Gastroesophageal sphincter (tissue), 4 donors: ENCODE data around the gene CHRND. TPM values are rescaled to one million over a fixed set of nuclear protein-coding genes. Genes with fewer than 3 reads are reported as not detected.

Experiments
- ATAC-seq: fragments of 150-250 bp; one replicate; pipeline ENCODE4 v1.9.1; 2016; ENCODE audit warnings: mild to moderate bottlenecking, moderate library complexity
- H3K27ac ChIP-seq, 4 donors: fragments of 200-600 bp; sonication (generic) in 3 of 4; 1 replicate in 3 of 4; 2 replicates in 1 of 4; pipeline ENCODE4 v1.5.1; 2016 to 2019
- H3K27me3 ChIP-seq: fragments of 200-600 bp; sonication (generic); one replicate; pipeline ENCODE4 v1.5.1; 2019
- H3K36me3 ChIP-seq, 2 donors: fragments of 200-600 bp; sonication (generic); one replicate each; pipeline ENCODE4 v1.5.1; 2019; ENCODE audit warnings: control low read depth in 1 of 2
- H3K4me1 ChIP-seq, 3 donors: fragments of 200-600 bp; sonication (generic); 1 replicate in 2 of 3; 2 replicates in 1 of 3; pipeline ENCODE4 v1.5.1; 2016 to 2019; ENCODE audit warnings: control low read depth in 2 of 3
- H3K4me3 ChIP-seq, 2 donors: fragments of 200-600 bp; sonication (generic); one replicate each; pipeline ENCODE4 v1.5.1; 2019; ENCODE audit warnings: mild to moderate bottlenecking in 1 of 2, moderate library complexity in 1 of 2
- H3K9me3 ChIP-seq, 3 donors: fragments of 200-600 bp; sonication (generic); one replicate each; pipeline ENCODE4 v1.5.1; 2017 to 2019; ENCODE audit warnings: control low read depth in 2 of 3
- CTCF ChIP-seq, 4 experiments: fragments of 200-600 bp in 2 of 4; fragments of 450-650 bp in 2 of 4; sonication (generic) in 1 of 4; IDR thresholded peaks; one replicate each; pipeline ENCODE4 v1.5.1; 2017 to 2019; ENCODE audit warnings: antibody characterized with exemption in 4 of 4, mild to moderate bottlenecking in 2 of 4, moderate library complexity in 2 of 4
- EP300 ChIP-seq: sonication (generic); formaldehyde crosslinking; IDR thresholded peaks from one replicate; pipeline ENCODE4 v1.6.1; 2017; ENCODE audit warnings: antibody characterized with exemption, mild to moderate bottlenecking
- POLR2A ChIP-seq, 2 donors: fragments of 450-650 bp; IDR thresholded peaks; one replicate each; pipeline ENCODE4 v1.6.1; 2017; ENCODE audit warnings: antibody characterized with exemption in 2 of 2, mild to moderate bottlenecking in 2 of 2, moderate library complexity in 1 of 2
- POLR2AphosphoS5 ChIP-seq: sonication (generic); formaldehyde crosslinking; IDR thresholded peaks from one replicate; pipeline ENCODE4 v1.6.1; 2017; ENCODE audit warnings: antibody characterized with exemption
- WGBS, 2 donors: methylation state at CpG; one replicate each; pipeline ENCODE4 v1.1.5; 2018; ENCODE audit warnings: low coverage in 1 of 2; 5-methylcytosine and 5-hydroxymethylcytosine counted together
- total RNA-seq, 4 donors: library from RNA; depleted of rRNA; stranded (reverse); fragments of >200 nt; gene quantifications; one replicate each; pipeline ENCODE4 v1.1.0, GENCODE V29; 2016

The CHRND gene
- total RNA-seq, 4 donors from 2014 or later, result not detected

GRCh38 chr2:232492963-232493700, 32.8 kb upstream of the CHRND start:
- Histone ChIP-seq H3K27ac (no peak overlapping the region), H3K4me1 (no peaks in the 10 kb centered on the region), H3K9me3 (no peaks in the 10 kb centered on the region), H3K27me3 (peaks cover 53% of the 10 kb centered on the region), H3K36me3 (no peaks in the 10 kb centered on the region), H3K4me3 (no peak overlapping the region)
- ATAC-seq, result no peak
- TF ChIP-seq POLR2AphosphoS5 (no peak), CTCF (IDR thresholded peaks at IDR 0.05) (no peak), EP300 (no peak), POLR2A (IDR thresholded peaks at IDR 0.05) (no peak)
- 88 to 96% methylated on average over 7 of the region's 24 CpGs for WGBS, 2 donors

GRCh38 chr2:232493701-232494474, 32.1 kb upstream of the CHRND start:
- Histone ChIP-seq H3K9me3 (no peaks in the 10 kb centered on the region), H3K36me3 (no peaks in the 10 kb centered on the region), H3K27me3 (peaks cover 46% of the 10 kb centered on the region), H3K4me1 (no peaks in the 10 kb centered on the region), H3K4me3 (no peak overlapping the region), H3K27ac (no peak overlapping the region)
- TF ChIP-seq EP300, result no peak
- no peak for TF ChIP-seq POLR2A (IDR thresholded peaks at IDR 0.05)
- TF ChIP-seq POLR2AphosphoS5, result no peak
- no peak for TF ChIP-seq CTCF (IDR thresholded peaks at IDR 0.05)
- no peak for ATAC-seq
- whole genome bisulfite sequencing, 2 donors, result 62 to 91% methylated on average over 2 to 4 of the region's 10 CpGs

- no peaks in the 10 kb centered on the region for H3K36me3 ChIP-seq
- no peaks in the 10 kb centered on the region for H3K9me3 ChIP-seq
- WGBS, 2 donors, result no CpG with 5 or more reads among the region's 5 CpGs
- H3K4me1 ChIP-seq, result no peaks in the 10 kb centered on the region
- H3K27me3 ChIP-seq, result peaks cover 39% of the 10 kb centered on the region
- H3K4me3 ChIP-seq, result no peak overlapping the region
- no peak for ATAC-seq
- no peak overlapping the region for H3K27ac ChIP-seq
- TF ChIP-seq CTCF (IDR thresholded peaks at IDR 0.05), result no peak
- no peak for TF ChIP-seq EP300
- no peak for TF ChIP-seq POLR2A (IDR thresholded peaks at IDR 0.05)
- TF ChIP-seq POLR2AphosphoS5, result no peak
Observed at GRCh38 chr2:232494542-232494941, 31.4 kb upstream of the CHRND start.

- H3K4me3 ChIP-seq, result no peak overlapping the region
- H3K9me3 ChIP-seq, result no peaks in the 10 kb centered on the region
- H3K36me3 ChIP-seq, result no peaks in the 10 kb centered on the region
- TF ChIP-seq CTCF (IDR thresholded peaks at IDR 0.05) (no peak), POLR2A (IDR thresholded peaks at IDR 0.05) (no peak), POLR2AphosphoS5 (no peak), EP300 (no peak)
- H3K27me3 ChIP-seq, result peaks cover 31% of the 10 kb centered on the region
- ATAC-seq, result no peak
- WGBS, 2 donors, result 100% methylated on average over 1 to 7 of the region's 7 CpGs
- no peak overlapping the region for H3K27ac ChIP-seq
- no peaks in the 10 kb centered on the region for H3K4me1 ChIP-seq
Observed at GRCh38 chr2:232495292-232495691, 30.7 kb upstream of the CHRND start.
